GM18511 (cell line): Measurements from ENCODE around the gene APP.

Experiments
- ATAC-seq: cut with Tn5 transposase; IDR thresholded peaks from one replicate; pipeline ENCODE4 v1.9.1; 2021; ENCODE audit warnings: mild to moderate bottlenecking, moderate library complexity; ENCODE audit not compliant: unreplicated experiment

The APP gene

DNA sequence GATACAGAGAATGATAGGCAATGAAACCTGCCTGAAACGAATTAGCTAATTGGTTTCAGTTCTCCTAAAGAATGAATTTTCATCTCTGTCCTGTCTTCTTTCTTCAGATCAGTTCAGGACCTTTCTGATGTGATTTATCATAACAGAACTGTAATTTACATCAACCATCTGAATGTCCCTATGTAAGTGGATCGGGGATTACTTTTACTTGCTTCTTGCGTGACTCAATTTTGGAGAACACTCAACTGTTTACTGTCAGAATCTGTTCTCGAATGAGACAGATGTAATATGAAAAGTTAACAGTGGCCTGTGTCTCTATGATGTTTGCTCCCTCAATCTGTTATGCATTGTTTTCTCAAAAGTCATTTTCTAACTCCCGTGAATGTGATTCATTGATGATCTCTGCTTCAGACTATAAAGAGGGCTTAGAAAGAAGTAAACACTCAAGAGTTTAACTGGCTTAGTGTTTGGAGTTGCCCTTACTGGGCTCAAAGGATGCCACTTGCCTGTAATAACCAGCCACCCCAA is 324.8 kb downstream of the APP start:
- ATAC-seq, result peak; percentile 61

DNA sequence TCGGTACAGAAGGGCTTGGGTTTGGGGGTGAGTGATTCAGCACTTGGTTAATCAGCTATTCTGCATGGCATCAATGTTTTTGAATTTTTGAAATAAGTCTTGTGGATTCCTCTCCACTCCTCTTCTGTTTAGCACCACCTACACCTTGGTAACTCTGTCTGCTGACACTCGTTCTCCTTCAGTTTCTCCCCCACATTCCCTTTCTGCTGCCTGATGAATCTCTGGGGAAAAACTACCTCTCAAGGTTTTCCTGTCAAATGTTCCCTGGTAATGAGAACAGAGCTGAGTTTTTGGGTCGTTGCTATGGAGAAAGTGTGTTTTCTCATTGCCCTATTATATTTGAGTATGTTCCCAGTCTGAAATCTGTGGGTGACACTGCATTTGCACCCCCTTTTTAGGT is 327.6 kb downstream of the APP start:
- no peak for ATAC-seq

DNA sequence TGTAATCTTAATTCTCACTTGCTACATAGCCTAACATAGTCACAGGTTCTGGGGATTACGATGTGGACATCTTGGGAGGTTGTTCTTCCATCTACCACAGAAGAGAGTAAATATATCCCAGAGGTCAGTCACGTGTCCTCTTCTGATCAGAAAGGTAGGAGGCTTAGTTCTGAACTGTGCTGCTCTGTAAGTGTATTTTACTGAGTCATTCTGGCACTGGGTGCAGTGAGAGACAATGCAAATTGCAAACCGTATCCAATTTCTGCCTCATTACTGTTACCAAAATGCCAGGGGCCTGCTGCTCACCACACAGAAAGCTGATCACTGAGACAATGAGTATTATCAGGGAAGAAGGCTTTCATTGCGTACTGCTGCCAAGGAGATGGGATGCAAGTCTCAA is 331.8 kb downstream of the APP start:
- no peak for ATAC-seq

DNA sequence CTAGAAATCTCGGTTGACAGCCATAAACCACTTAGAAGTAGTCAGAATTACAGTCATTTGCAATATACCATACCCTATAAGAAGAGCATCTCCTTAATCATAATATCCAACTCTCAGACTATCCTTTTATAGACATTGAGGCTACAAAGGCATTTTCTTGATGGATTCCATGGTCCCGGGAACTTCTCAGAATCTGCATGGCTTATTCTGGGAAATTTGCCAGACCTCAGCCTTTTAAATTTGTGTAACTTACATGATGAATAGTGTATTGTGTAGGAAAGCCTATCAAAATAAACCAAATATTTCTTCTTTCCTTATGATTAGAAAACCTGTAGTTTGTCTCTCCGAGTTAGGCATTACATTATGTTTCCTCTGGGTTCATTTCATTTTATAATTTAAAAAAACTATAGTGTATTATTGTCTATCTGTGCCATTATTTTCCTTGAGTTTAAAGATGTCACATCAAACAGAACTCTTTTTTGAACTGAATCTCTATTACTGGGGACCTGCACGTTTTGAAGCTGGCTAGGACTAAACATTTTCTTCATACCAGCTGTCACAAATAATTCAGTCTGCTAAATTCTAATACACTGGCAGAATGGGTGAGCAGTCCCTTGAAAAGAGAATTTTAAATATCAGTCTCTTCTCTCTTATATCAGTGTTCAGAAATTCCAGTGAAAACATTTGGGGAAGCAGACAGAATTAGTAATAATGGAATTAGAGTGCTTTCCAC is 332.9 kb downstream of the APP start:
- no peak for ATAC-seq

DNA sequence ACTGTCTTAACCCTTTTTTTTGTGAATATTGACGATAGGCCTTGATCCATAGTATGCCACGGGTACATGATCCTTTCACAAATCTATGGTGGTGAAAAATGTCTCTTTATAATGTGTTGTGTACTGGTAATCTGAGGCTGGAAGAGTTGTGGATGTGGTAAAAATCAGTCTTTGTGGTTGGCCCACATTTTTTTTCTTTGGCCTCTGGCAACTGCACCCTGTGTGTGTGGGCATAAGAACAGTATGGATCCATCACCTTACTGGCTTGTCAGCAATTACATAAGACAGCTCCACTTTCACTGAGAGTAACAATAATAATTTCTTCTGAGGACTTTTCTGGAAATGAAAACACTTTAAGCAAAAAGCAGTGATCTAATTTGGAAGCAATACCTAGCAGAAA is 334.2 kb downstream of the APP start:
- ATAC-seq, result no peak

DNA sequence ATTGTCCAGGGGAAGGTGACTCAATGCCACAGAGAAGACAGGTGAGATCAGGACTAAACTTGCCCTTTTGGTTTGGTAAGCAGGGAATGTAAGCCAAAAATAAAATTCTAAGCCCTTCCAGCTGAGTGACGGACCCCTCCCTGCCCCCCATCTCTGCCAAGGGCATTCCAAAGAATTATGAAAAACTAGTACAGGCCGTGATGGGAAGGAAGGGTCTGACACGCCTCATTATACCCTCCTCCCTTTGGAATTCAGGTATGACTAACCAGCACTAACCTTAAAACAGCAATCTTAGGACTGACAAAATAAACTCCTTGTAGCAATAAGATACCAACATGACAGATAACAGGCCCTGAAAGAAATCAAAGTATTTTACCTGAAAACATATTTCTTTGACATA is 336.2 kb downstream of the APP start:
- no peak for ATAC-seq

DNA sequence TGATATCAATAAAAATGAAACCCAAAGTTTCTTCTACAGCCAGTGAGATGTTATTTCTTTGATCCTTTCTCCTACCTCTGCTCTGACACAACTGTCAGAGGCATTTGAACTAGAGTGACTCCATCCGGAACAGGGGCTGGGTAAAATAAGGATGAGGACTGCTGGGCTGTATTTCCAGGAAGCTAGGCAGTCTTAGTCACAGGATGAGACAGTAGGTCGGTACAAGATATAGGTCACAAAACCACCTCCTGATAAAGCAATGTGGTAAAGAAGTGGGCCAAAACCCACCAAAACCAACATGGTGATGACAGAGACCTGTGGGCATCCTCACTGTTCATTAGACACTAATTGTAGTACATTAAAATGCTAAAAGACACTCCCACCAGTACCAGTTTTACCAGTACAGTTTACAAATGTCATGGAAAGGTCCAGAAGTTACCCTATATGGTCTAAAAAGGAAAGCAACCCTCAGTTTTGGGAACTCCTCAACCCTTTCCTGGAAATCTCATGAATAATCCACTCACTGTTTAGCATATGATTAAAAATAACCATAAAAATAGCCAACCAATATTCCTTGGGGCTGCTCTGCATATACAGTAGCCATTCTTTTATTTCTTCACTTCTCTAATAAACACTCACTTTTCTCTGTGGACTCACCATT is 339.1 kb downstream of the APP start:
- no peak for ATAC-seq
